NCI-H2196 treated with DMSO at 0.1 percent for 48 hours (cell line): Measurements from ENCODE around the gene WFDC9.
"Not testable (repeated sequence)": the region's sequence is repeated elsewhere in the genome, so short reads cannot be mapped to it uniquely, and the experiment has no call there.

Experiments used
- DNase-seq: peaks from one replicate; lab custom pipeline; 2025; ENCODE audit not compliant: unreplicated experiment; lab: John Stamatoyannopoulos, UW

Gene WFDC9

GRCh38 chr20:45631184-45631583, at the start of gene WFDC9:
WFDC9 (minus strand) TSS chr20:45631284; CDS start chr20:45610181, 21,103 bp downstream.
- no peak for DNase-seq

GRCh38 chr20:45679650-45680049, 48.6 kb upstream of the WFDC9 start:
- DNase-seq, result no peak

- DNase-seq, result no peak
Measured at GRCh38 chr20:45672765-45673164, 41.7 kb upstream of the WFDC9 start.

GRCh38 chr20:45670139-45670538, 39.1 kb upstream of the WFDC9 start, which contains the start of gene WFDC11:
WFDC11 (minus strand) TSS chr20:45670239; CDS start chr20:45650600, 19,639 bp downstream.
- DNase-seq, result no peak

GRCh38 chr20:45657038-45657437, 26.0 kb upstream of the WFDC9 start:
- not testable (repeated sequence) for DNase-seq

GRCh38 chr20:45651726-45652125, 20.6 kb upstream of the WFDC9 start:
- not testable (repeated sequence) for DNase-seq

- DNase-seq, result no peak
Measured at GRCh38 chr20:45649312-45649863, 18.3 kb upstream of the WFDC9 start.

- DNase-seq, result no peak
Measured at GRCh38 chr20:45647441-45648050, 16.5 kb upstream of the WFDC9 start.

- DNase-seq, result no peak
Measured at GRCh38 chr20:45646875-45647274, 15.8 kb upstream of the WFDC9 start.

- not testable (repeated sequence) for DNase-seq
Measured at GRCh38 chr20:45645869-45646268, 14.8 kb upstream of the WFDC9 start.

- DNase-seq, result not testable (repeated sequence)
Measured at GRCh38 chr20:45641076-45641475, 10.0 kb upstream of the WFDC9 start.

- DNase-seq, result no peak
Measured at GRCh38 chr20:45639687-45640086, 8.6 kb upstream of the WFDC9 start.

GRCh38 chr20:45636513-45636912, 5.4 kb upstream of the WFDC9 start:
- DNase-seq, result no peak

GRCh38 chr20:45630371-45630770, 713 bp downstream of the WFDC9 start:
- DNase-seq, result no peak

GRCh38 chr20:45629496-45630100, 1.5 kb downstream of the WFDC9 start, which contains the start of gene WFDC10A:
WFDC10A (plus strand) TSS chr20:45629739; CDS start chr20:45629814, 75 bp downstream.
- no peak for DNase-seq

GRCh38 chr20:45626540-45626939, 4.5 kb downstream of the WFDC9 start:
- DNase-seq, result no peak

- DNase-seq, result no peak
Measured at GRCh38 chr20:45621593-45621992, 9.5 kb downstream of the WFDC9 start.

- no peak for DNase-seq
Measured at GRCh38 chr20:45617591-45617990, 13.5 kb downstream of the WFDC9 start.

- DNase-seq, result no peak
Measured at GRCh38 chr20:45612314-45612713, 18.8 kb downstream of the WFDC9 start.

GRCh38 chr20:45611054-45611453, 20.0 kb downstream of the WFDC9 start:
- DNase-seq, result no peak

- DNase-seq, result no peak
Measured at GRCh38 chr20:45607810-45608209, 23.3 kb downstream of the WFDC9 start.

GRCh38 chr20:45595235-45595634, 35.8 kb downstream of the WFDC9 start:
- DNase-seq, result no peak
